ENCODE data around the gene MEMO1. TPM values are rescaled to one million over a fixed set of nuclear protein-coding genes. Genes with fewer than 3 reads are reported as not detected.

MEMO1 gene
- total RNA-seq, 2 experiments from 2014 or later = 50.1 to 52.3 TPM

- Mint-ChIP-seq H3K9me3 (no peaks in the 10 kb centered on the region), H3K4me3 (no peak overlapping the region)
- POLR2A ChIA-PET = no interaction called here
Measured at GRCh38 chr2:31944828-31945571, 65.8 kb downstream of the MEMO1 start.

DNA sequence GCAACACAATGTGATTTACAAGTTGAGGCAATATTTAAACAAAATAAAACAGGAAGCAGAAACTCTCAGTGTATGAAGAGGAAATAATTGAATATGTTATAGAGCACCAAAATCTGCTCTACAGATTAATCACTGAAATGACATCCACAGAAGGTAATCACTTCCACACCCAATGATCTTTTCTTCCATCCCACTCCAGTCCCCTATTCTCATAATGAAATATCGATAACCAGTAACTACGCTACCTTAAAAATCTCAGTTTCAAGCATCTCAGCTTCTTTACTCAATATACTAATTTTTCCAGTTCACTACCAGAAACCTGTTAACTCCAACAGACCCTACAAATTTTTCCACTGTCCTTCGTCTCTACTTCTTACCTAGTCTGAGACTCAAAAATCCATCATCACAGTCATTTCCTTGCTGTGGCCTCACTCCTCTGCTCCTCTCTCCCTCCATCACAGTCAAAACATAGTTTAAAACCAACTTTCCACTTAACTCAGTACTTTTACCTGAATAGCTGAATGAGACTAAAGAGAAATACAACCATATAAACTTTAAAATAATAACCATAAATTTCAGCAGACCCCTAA is 67.1 kb downstream of the MEMO1 start:
- DNase-seq = no peak
- Mint-ChIP-seq H3K4me1 (peaks cover 28% of the 10 kb centered on the region), H3K27ac (no peak overlapping the region), H3K36me3 (ENCODE audit: low read depth) (peaks cover 11% of the 10 kb centered on the region), H3K4me3 (no peak overlapping the region), H3K27me3 (no peaks in the 10 kb centered on the region), H3K9me3 (no peaks in the 10 kb centered on the region)
- POLR2A ChIA-PET = no interaction called here
- CTCF ChIA-PET = interaction anchor here (1.4 kb wide), 1 partner anchor 11 kb away, joined by 4 read pairs; no protein-coding TSS in a partner anchor

More at GRCh38 chr2:31944828-31945571, 65.8 kb downstream of the MEMO1 start:
- peaks cover 18% of the 10 kb centered on the region for H3K36me3 Mint-ChIP-seq (ENCODE audit: low read depth)
- no peaks in the 10 kb centered on the region for H3K27me3 Mint-ChIP-seq
- CTCF ChIA-PET = no interaction called here
- H3K4me1 Mint-ChIP-seq = peaks cover 28% of the 10 kb centered on the region
- H3K27ac Mint-ChIP-seq = no peak overlapping the region
- no peak for DNase-seq

DNA sequence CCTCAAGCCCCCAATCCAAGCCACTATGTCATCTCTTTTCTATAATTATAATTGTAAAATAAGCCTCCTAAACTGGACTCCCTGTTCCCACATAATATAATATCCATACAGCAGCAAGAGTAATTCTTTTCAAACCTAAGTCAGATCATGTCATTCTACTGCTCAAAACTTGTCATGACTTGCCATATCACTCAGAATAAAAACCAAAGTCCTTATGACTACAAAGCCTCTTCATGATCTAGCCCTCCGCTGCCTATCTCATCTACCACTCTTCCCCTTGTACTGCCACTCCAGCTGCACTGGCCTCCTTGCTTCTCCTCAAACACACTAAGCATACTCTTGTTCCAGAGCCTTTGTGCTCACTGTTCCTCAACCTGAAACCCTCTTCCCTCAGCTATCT is 69.9 kb downstream of the MEMO1 start:
- Mint-ChIP-seq H3K4me1 (peaks cover 26% of the 10 kb centered on the region), H3K9me3 (no peaks in the 10 kb centered on the region), H3K27ac (no peak overlapping the region), H3K27me3 (no peaks in the 10 kb centered on the region), H3K36me3 (ENCODE audit: low read depth) (peaks cover 2% of the 10 kb centered on the region), H3K4me3 (no peak overlapping the region)
- CTCF ChIA-PET = no interaction called here
- POLR2A ChIA-PET = no interaction called here
- DNase-seq = no peak

- ChIA-PET POLR2A (no interaction called here), CTCF (interaction anchor here (1.7 kb wide), 1 partner anchor 16 kb away, joined by 7 read pairs; no protein-coding TSS in a partner anchor)
- Mint-ChIP-seq H3K36me3 (ENCODE audit: low read depth) (peaks cover 1% of the 10 kb centered on the region), H3K4me3 (no peak overlapping the region), H3K9me3 (no peaks in the 10 kb centered on the region), H3K4me1 (peaks cover 4% of the 10 kb centered on the region), H3K27me3 (no peaks in the 10 kb centered on the region), H3K27ac (no peak overlapping the region)
- DNase-seq = no peak
Measured at GRCh38 chr2:31937741-31938140, 73.1 kb downstream of the MEMO1 start.

- ChIA-PET CTCF (no interaction called here), POLR2A (no interaction called here)
- Mint-ChIP-seq H3K36me3 (ENCODE audit: low read depth) (peaks cover 7% of the 10 kb centered on the region), H3K4me1 (peaks cover 7% of the 10 kb centered on the region), H3K27me3 (no peaks in the 10 kb centered on the region), H3K4me3 (no peak overlapping the region), H3K27ac (no peak overlapping the region), H3K9me3 (no peaks in the 10 kb centered on the region)
- DNase-seq = no peak
Measured at GRCh38 chr2:31935370-31935769, 75.4 kb downstream of the MEMO1 start.

DNA sequence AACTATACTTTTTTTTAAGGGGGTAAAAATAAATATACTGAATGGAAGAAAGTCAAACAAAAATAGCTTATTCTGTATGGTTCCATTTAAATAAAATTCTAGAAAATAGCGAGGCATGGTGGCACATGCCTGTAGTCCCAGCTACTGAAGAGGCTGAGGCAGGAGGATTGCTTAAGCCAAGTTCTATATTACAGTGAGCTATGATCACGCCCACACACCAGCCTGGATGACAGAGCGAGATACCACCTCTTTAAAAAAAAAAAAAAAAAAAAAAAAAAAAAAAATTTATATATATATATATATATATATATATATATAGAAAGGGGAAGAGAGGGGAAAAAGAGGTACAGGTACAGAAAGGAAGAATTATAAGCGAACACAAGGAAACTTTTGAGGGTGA is 77.7 kb downstream of the MEMO1 start:
- Mint-ChIP-seq H3K27ac (no peak overlapping the region), H3K4me1 (peaks cover 7% of the 10 kb centered on the region), H3K4me3 (no peak overlapping the region), H3K9me3 (no peaks in the 10 kb centered on the region), H3K27me3 (no peaks in the 10 kb centered on the region), H3K36me3 (ENCODE audit: low read depth) (peaks cover 9% of the 10 kb centered on the region)
- ChIA-PET POLR2A (no interaction called here), CTCF (no interaction called here)
- DNase-seq = no peak

- H3K4me1 Mint-ChIP-seq = peaks cover 7% of the 10 kb centered on the region
- H3K36me3 Mint-ChIP-seq (ENCODE audit: low read depth) = peaks cover 9% of the 10 kb centered on the region
- no peaks in the 10 kb centered on the region for H3K9me3 Mint-ChIP-seq
- ChIA-PET CTCF (no interaction called here), POLR2A (no interaction called here)
- no peak overlapping the region for H3K27ac Mint-ChIP-seq
- no peak for DNase-seq
- no peaks in the 10 kb centered on the region for H3K27me3 Mint-ChIP-seq
- no peak overlapping the region for H3K4me3 Mint-ChIP-seq
Measured at GRCh38 chr2:31932589-31932988, 78.2 kb downstream of the MEMO1 start.

- no peaks in the 10 kb centered on the region for H3K9me3 Mint-ChIP-seq
- POLR2A ChIA-PET = no interaction called here
- no peak overlapping the region for H3K4me3 Mint-ChIP-seq
Measured at GRCh38 chr2:31931916-31932315, 78.9 kb downstream of the MEMO1 start.

DNA sequence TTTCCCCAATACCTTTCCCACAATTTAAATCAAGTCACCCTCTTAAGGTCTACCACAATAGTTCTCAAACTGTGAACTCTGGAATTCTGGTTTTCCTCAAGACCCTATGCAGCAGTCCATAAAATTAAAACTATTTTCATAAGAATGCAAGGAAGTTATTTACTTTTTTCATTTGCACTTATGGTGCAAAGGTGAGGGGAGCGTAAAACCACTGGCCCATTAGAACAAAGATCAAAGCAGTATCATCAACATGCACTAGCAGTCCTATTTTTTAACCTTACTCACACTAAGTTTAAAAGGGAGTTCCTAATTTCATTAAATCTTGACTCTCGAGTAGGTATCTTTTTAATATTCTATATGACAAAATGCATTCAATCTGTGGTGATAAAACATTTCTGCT is 85.3 kb downstream of the MEMO1 start:
- Mint-ChIP-seq H3K9me3 (no peaks in the 10 kb centered on the region), H3K4me1 (no peaks in the 10 kb centered on the region), H3K4me3 (no peak overlapping the region), H3K36me3 (ENCODE audit: low read depth) (peaks cover 6% of the 10 kb centered on the region), H3K27ac (no peak overlapping the region), H3K27me3 (no peaks in the 10 kb centered on the region)
- POLR2A ChIA-PET = no interaction called here
- no peak for DNase-seq
- CTCF ChIA-PET = no interaction called here

More at GRCh38 chr2:31931916-31932315, 78.9 kb downstream of the MEMO1 start:
- CTCF ChIA-PET = no interaction called here
- Mint-ChIP-seq H3K27ac (no peak overlapping the region), H3K36me3 (ENCODE audit: low read depth) (peaks cover 9% of the 10 kb centered on the region), H3K4me1 (peaks cover 7% of the 10 kb centered on the region), H3K27me3 (no peaks in the 10 kb centered on the region)
- DNase-seq = no peak

- H3K4me3 Mint-ChIP-seq = no peak overlapping the region
- CTCF ChIA-PET = no interaction called here
Measured at GRCh38 chr2:31923662-31924061, 87.1 kb downstream of the MEMO1 start.

DNA sequence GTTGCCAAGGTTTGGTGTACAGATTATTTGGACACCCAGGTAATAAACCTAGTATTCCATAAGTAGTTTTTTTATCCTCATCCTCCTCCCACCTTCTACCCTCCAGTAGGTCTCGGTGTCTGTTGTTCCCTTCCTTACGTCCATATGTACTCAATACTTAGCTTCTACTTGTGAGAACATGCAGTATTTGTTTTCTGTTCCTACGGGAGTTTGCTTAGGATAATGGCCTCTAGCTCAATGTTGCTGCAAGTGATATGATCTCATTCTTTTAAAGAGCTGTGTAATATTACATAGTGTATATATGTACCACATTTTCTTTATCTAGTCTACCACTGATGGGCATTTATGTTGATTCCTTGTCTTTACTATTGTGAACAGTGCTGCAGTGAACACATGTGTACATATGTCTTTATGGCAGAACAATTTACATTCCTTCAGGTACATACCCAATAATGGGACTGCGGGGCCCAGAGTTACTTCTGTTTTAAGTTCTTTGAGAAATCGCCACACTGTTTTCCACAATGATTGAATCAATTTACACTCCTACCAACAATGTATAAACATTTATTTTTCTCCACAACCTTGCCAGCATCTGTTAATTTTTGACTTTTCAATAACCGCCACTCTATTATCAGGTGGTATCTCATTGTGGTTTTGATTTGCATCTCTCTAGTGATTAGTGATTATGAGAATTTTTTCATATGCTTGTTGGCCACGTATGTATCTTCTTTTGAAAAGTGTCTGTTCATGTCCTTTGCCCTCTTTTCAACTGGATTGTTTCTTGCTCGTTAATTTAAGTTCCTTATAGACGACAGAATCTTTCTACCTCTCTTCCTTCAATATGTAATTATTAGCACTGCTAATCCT is 88.0 kb downstream of the MEMO1 start:
- no peak overlapping the region for H3K4me3 Mint-ChIP-seq

More at GRCh38 chr2:31923662-31924061, 87.1 kb downstream of the MEMO1 start:
- POLR2A ChIA-PET = no interaction called here
- no peaks in the 10 kb centered on the region for H3K27me3 Mint-ChIP-seq
- DNase-seq = no peak
- H3K4me1 Mint-ChIP-seq = no peaks in the 10 kb centered on the region
- H3K36me3 Mint-ChIP-seq (ENCODE audit: low read depth) = peaks cover 7% of the 10 kb centered on the region
- no peaks in the 10 kb centered on the region for H3K9me3 Mint-ChIP-seq
- H3K27ac Mint-ChIP-seq = no peak overlapping the region

GRCh38 chr2:31920962-31921361 is 89.8 kb downstream of the MEMO1 start:
- DNase-seq = no peak
- H3K9me3 Mint-ChIP-seq = no peaks in the 10 kb centered on the region
- CTCF ChIA-PET = interaction anchor here (0.9 to 1.2 kb wide), 2 partner anchors 17 to 269 kb away, joined by 3 to 7 read pairs; no protein-coding TSS in a partner anchor
- H3K27ac Mint-ChIP-seq = no peak overlapping the region
- peaks cover 7% of the 10 kb centered on the region for H3K36me3 Mint-ChIP-seq (ENCODE audit: low read depth)
- no peak overlapping the region for H3K4me3 Mint-ChIP-seq
- no peaks in the 10 kb centered on the region for H3K4me1 Mint-ChIP-seq
- no peaks in the 10 kb centered on the region for H3K27me3 Mint-ChIP-seq
- POLR2A ChIA-PET = no interaction called here

More for the DNA sequence above, 88.0 kb downstream of the MEMO1 start:
- CTCF ChIA-PET = interaction anchor here (1.0 to 1.5 kb wide), 2 partner anchors 8 to 13 kb away, joined by 3 to 4 read pairs; no protein-coding TSS in a partner anchor
- peaks cover 7% of the 10 kb centered on the region for H3K36me3 Mint-ChIP-seq (ENCODE audit: low read depth)
- H3K9me3 Mint-ChIP-seq = no peaks in the 10 kb centered on the region
- no peaks in the 10 kb centered on the region for H3K27me3 Mint-ChIP-seq
- no peak overlapping the region for H3K27ac Mint-ChIP-seq
- no peaks in the 10 kb centered on the region for H3K4me1 Mint-ChIP-seq
- no peak for DNase-seq
- POLR2A ChIA-PET = no interaction called here

DNA sequence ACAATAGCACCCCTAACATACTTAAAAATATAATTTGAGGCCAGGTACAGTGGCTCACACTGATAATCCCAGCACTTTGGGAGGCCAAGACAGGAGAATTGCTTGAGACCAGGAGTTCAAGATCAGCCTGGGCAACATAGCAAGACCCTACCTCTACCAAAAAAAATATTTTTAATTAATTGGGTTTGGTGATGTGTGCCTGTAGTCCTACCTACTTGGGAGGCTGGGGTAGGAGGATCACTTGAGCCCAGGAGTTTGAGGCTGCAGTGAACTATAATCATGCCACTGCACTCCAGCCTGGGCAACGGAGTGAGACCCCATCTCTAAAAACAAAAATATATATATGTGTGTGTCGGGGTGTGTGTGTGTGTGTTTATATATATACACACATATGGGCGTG is 91.3 kb downstream of the MEMO1 start:
- no peaks in the 10 kb centered on the region for H3K9me3 Mint-ChIP-seq
- CTCF ChIA-PET = no interaction called here
- H3K4me1 Mint-ChIP-seq = no peaks in the 10 kb centered on the region

More for the DNA sequence above, 91.3 kb downstream of the MEMO1 start:
- H3K27ac Mint-ChIP-seq = no peak overlapping the region
- no peak overlapping the region for H3K4me3 Mint-ChIP-seq
- no peaks in the 10 kb centered on the region for H3K27me3 Mint-ChIP-seq
- DNase-seq = no peak
- POLR2A ChIA-PET = interaction anchor here (0.7 kb wide), 1 partner anchor 156 kb away, joined by 4 read pairs; no protein-coding TSS in a partner anchor
- H3K36me3 Mint-ChIP-seq (ENCODE audit: low read depth) = peaks cover 3% of the 10 kb centered on the region
